ENCODE data around the gene NDUFA12.

Gene NDUFA12

GRCh38 chr12:94930772-94931171 is 72.7 kb downstream of the NDUFA12 start:
- no peak for DNase-seq

GRCh38 chr12:94930216-94930654 is 73.3 kb downstream of the NDUFA12 start:
- no peak for DNase-seq

GRCh38 chr12:94929780-94930179 is 73.7 kb downstream of the NDUFA12 start:
- no peak for DNase-seq

- DNase-seq: no peak
These were observed 77.8 kb downstream of the NDUFA12 start for GRCh38 chr12:94925729-94926128.

GRCh38 chr12:94925206-94925605 is 78.3 kb downstream of the NDUFA12 start:
- DNase-seq: no peak

GRCh38 chr12:94922561-94922960 is 80.9 kb downstream of the NDUFA12 start:
- DNase-seq: no peak

Data from activated CD4-positive, CD25-positive, alpha-beta regulatory T cell (primary cell).